Left hindlimb (tissue), 1 donor: ENCODE results near the gene PHF20.
"Not testable (repeated sequence)": the region's sequence is repeated elsewhere in the genome, so short reads cannot be mapped to it uniquely, and the experiment has no call there.

Experiments used
- DNase-seq: peaks from one replicate; pipeline ENCODE4 v3.0.0-alpha.2; 2018

PHF20 gene

GRCh38 chr20:35783811-35784210 lies 12.0 kb downstream of the PHF20 start:
- not testable (repeated sequence) for DNase-seq

DNA sequence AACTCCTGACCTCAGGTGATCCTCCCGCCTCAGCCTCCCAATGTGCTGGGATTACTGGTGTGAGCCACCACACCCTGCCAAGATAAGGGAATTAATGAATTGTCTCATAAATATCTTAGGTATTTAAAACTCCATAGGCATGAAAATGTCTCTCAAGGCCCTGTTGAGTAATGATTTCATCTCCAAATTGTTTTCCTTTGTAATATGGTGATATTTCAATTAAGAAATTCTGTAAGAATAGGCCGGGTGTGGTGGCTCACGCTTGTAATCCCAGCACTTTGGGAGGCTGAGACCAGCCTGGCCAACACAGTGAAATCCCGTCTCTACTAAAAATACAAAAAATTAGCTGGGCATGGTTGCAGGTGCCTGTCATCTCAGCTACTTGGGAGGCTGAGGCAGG lies 13.7 kb downstream of the PHF20 start:
- DNase-seq = not testable (repeated sequence)

DNA sequence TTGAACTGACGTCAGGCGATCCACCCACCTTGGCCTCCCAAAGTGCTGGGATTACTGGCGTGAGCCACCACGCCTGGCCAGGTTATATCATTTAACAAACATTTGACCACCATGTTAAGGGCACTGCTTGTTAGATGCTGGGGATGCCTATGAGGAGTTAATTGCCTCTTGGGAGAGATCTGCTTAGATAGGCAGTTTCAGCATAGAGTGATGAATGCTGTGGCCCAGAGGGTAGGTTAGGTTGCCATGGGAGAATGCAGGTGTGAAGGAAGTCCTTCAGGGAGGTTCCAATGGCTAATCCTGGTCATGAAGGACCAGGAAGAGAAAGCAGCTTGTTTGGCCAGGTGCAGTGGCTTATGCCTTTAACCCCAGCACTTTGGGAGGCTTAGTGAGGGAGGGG lies 17.0 kb downstream of the PHF20 start:
- no peak for DNase-seq

- DNase-seq = no peak
Measured at GRCh38 chr20:35791097-35791496, 19.3 kb downstream of the PHF20 start.

DNA sequence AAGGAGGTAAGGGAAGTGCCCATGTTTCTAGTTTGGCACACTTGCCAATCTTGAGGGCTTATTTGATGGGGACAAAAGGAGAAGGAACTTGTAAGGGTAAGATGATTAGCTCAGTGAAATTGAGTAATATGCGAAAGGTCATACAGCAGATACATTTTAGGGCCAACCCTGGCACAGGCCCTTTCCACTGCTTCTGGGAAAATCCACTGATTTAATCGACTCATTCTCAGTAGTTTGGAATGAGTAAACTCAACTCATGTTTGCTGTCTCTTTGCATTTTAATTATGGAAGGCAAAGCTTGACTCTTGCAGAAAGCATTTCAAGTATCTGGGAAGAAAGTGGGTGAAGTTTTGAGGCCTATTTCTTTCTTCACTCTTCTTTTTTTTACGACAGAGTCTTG lies 20.0 kb downstream of the PHF20 start:
- DNase-seq = no peak

DNA sequence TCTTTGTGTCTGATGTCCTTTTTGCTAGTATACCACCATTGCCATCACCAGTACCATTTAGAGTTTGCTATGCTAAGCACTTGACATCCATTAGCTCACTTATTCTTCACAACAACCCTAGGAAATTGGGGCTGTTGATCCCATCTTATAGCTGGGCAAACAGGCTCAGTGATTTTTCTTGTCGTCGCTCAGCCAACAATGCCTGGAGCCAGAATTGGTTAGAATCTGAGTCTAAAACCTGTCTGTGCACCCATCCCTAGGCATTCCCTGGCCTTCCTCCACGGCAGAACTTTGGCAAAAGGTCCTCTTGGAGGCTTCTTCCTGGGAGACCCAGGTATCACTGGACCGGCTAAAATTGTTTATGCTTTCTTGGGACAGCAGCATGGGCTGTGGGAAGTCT lies 20.9 kb downstream of the PHF20 start:
- no peak for DNase-seq

GRCh38 chr20:35796571-35796970 lies 24.8 kb downstream of the PHF20 start:
- no peak for DNase-seq

DNA sequence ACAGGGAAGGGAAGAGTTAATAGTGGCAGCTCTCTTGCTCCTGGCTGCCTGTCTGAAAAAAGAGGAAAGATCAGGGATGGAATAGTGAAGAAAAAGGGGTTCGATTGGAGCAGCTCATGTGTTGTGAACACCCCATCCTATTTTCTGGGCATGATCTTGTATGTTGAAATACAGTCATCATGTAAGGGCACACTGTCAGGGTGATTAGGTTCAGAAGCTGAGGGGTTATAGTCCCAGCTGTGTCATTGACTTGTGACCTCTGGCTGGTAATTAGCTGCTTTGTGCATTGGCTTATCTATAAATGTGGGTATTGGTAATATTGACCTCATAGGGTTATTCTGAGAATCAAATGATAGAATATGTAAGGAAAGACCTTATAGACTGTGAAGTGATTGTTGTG lies 30.1 kb downstream of the PHF20 start:
- no peak for DNase-seq

DNA sequence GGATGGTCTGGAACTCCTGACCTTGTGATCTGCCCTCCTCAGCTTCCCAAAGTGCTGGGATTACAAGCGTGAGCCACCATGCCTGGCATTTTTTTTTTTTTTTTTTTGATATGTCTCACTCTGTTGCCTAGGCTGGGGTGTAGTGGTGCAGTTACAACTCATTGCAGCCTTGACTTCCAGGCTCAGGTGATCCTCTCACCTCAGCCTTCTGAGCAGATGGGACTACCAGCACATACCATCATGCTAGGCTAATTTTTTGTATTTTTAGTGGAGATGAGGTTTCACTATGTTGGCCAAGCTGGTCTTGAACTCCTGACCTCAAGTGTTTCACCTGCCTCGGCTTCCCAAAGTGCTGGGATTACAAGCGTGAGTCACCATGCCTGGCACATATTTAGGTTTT lies 34.3 kb downstream of the PHF20 start:
- no peak for DNase-seq

- DNase-seq = no peak
Measured at GRCh38 chr20:35807877-35808276, 36.1 kb downstream of the PHF20 start.

- DNase-seq = no peak
Measured at GRCh38 chr20:35820715-35821114, 48.9 kb downstream of the PHF20 start.

DNA sequence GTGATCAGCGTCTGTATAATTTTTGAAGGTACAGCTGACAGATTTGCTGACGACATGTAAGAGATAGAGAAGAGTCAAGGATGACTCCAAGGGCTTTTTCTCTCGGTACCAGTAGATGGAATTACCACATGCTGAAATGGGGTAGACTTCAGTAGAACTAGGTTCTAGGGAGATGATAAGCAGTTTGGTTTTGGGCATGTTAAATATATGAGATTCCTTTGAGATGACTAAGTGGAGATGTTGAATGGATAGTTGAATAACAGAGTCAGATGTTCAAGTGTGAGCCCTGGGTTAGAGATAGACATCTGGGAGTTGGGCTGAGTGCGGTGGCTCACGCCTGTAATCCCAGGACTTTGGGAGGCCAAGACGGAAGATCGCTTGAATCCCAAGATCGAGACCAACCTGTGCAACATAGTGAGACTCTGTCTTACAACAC lies 50.0 kb downstream of the PHF20 start:
- DNase-seq = no peak

DNA sequence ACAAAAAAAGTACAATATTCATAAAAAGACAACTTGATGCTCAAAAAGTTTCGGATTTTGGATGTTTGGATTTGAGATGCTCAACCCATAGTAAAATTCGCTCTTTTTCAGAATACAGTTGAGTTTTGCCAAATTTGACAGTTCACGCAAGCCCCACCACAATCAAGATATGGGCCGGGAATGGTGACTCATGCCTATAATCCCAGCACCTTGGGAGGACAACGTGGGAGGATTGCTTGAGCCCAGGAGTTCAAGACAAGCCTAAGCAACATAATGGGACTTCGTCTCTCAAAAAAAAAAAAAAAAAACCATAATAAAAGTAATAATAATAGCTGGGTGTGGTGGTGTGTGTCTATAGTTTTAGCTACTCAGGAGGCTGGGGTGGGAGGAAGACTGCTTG lies 51.3 kb downstream of the PHF20 start:
- DNase-seq = no peak

DNA sequence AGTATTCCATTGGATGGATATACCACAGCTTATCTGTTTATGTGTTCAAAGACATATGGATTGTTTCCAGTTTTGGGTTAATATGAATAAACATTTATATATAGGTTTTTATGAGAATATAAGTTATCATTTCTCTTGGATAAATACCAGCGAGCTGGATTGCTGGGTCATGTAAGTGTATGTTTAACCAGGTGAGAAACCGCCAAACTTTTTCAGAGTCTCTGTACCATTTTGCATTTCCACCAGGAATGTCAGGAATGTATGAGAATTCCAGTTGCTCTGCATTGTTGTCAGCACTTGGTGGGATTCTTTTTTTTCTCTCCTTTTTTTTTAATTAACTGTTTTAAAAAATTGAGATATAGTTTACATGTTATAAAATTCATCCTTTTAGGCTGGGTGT lies 52.1 kb downstream of the PHF20 start:
- DNase-seq = no peak

DNA sequence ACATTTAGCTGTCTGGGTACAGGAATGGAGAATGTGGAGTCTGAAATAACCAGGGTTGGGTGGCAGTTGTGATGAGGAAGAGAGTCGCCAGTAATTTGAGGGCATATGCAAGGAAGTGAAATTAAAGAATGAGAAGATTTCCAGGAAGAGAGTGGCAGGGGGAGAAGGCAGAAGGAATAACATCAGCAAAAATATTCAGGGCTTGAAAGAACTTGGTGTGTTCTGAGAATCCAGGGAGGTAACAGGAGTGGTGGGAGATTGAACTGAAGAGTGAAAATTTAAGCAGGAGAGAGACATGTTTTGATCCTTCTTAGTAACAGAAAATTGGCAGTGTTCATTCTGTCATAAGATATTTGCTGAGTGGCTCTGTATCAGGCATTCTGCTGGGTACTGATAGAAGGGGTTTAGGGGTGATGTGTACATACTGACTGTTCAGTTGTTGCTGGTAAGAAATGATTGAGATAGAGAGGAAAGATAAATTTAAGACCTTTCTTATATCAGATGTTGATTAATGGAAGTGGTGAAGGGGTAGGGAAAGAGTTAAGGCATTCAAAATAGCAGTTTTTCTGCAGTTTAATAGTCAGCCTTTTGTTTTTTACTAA lies 54.7 kb downstream of the PHF20 start:
- no peak for DNase-seq

DNA sequence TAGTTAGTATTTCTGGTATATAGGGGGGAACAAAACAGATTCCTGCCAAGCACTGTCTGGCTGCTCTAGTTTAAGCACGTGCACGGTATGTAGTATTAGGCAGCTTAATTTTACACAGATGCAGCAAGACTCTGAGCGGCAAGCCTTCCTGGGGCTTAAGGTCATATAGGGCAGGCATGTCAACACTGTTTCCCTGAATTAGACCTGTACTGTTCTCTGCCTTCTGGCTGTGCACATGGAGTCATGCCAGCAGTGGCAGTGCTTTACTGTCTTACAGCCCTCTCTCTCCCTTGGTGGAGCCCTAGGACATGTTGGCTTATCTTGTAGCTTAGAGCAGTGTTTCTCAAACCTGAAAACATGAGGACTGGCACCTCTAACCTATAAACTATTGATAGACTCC lies 56.6 kb downstream of the PHF20 start:
- no peak for DNase-seq

- DNase-seq = no peak
Measured at GRCh38 chr20:35828916-35829315, 57.1 kb downstream of the PHF20 start.

- no peak for DNase-seq
Measured at GRCh38 chr20:35830264-35830663, 58.4 kb downstream of the PHF20 start.

DNA sequence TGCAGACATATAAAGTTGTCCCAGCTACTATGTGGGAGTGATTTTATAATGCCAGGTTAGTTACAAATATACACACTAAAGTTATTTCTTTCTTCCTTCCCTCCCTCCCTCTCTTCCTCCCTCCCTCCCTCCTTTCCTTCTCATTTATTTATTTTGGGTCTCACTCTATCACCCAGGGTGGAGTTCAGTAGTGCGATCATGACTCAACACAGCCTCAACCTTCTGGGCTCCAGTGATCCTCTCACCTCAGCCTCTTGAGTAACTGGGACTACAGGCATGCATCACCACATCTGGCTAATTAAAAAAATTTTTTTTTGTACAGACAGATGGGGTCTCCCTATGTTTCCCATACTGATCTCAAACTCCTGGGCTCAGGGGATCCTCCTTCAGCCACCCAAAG lies 59.2 kb downstream of the PHF20 start:
- DNase-seq = no peak

DNA sequence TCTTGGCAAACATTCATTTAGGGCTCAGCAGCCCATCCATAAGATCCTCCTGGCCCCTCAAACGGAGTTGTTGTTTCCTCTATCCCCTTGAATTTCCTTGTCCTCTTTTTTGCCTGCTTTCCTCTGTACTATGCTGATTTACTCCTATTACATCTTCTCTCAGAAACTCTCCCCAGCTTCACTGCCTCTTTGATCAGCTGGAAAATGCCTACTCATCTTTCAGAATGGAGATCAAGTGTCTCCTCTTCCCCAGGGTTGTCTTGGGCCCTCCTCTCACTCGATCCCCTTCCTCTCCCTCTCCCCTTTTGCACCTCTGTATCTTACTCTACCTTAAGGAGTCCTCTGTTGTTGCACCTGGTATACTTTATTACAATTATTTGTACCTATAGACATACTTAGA lies 60.2 kb downstream of the PHF20 start:
- no peak for DNase-seq

- no peak for DNase-seq
Measured at GRCh38 chr20:35833241-35833640, 61.4 kb downstream of the PHF20 start.

- no peak for DNase-seq
Measured at GRCh38 chr20:35837577-35838195, 65.9 kb downstream of the PHF20 start.

DNA sequence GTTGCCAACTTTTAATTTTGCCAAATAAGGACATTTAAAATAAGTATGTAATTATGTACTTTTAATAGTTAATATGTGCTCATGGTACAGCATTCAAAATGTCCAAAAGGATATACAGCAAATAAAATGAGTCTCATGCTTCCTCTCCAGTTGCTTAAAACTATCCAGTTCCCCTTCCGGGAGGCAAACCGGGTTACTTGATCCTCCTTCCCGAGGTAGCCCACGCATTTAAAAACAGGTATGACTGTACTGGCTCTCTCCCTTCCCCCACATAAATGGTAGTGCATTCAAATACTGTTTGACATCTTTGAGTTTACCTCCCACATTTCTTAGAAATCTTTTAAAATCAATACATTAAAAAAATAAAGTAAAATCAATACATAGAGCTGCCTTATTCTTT lies 66.4 kb downstream of the PHF20 start:
- no peak for DNase-seq

- no peak for DNase-seq
Measured at GRCh38 chr20:35839904-35840303, 68.1 kb downstream of the PHF20 start.

GRCh38 chr20:35840421-35840820 lies 68.6 kb downstream of the PHF20 start:
- no peak for DNase-seq
